ENCODE measurements around the gene KCTD13.
"Not testable (repeated sequence)": the region's sequence is repeated elsewhere in the genome, so short reads cannot be mapped to it uniquely, and the experiment has no call there.

GRCh38 chr16:29959821-29960220 is 33.8 kb upstream of the KCTD13 start:
- not testable (repeated sequence) for TF ChIP-seq CTCF (conservative IDR thresholded peaks at IDR 0.05; ENCODE audit: low read depth, low read length); EZH2 (IDR thresholded peaks at IDR 0.05; ENCODE audit: borderline replicate concordance, low read depth, low read length, poor library complexity, severe bottlenecking)

Data from A673 (cell line).